Measurements from ENCODE around the gene FST.

DNA sequence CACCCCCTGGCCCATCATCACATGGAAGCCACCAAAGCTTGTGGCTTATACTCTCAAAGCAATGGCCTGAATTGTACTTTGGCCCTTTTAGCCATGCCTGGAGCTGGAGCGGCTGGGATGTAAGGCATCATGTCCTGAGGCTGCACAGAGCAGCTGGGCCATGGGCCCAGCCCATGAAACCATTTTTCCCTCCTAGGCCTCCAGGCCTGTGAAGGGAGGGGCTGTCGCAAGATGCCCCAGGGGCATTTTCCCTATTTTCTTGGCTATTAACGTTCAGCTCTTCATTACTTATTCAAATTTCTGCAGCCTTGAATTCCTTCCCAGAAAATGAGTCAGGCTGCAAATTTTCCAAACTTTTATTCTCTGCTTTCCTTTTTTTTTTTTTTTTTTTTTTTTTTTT is 27.7 kb downstream of the FST start:
- TF ChIP-seq EZH2phosphoT487 (conservative IDR thresholded peaks at IDR 0.05; ENCODE audit: low read length), result no peak
- TF ChIP-seq, protein P1, sequence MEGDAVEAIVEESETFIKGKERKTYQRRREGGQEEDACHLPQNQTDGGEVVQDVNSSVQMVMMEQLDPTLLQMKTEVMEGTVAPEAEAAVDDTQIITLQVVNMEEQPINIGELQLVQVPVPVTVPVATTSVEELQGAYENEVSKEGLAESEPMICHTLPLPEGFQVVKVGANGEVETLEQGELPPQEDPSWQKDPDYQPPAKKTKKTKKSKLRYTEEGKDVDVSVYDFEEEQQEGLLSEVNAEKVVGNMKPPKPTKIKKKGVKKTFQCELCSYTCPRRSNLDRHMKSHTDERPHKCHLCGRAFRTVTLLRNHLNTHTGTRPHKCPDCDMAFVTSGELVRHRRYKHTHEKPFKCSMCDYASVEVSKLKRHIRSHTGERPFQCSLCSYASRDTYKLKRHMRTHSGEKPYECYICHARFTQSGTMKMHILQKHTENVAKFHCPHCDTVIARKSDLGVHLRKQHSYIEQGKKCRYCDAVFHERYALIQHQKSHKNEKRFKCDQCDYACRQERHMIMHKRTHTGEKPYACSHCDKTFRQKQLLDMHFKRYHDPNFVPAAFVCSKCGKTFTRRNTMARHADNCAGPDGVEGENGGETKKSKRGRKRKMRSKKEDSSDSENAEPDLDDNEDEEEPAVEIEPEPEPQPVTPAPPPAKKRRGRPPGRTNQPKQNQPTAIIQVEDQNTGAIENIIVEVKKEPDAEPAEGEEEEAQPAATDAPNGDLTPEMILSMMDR (IDR thresholded peaks at IDR 0.05; ENCODE audit: insufficient read depth, low read length, poor library complexity, severe bottlenecking), result no peak
